GM12864 (cell line): ENCODE measurements around the gene ASXL2.
"Not testable (repeated sequence)": the region's sequence is repeated elsewhere in the genome, so short reads cannot be mapped to it uniquely, and the experiment has no call there.

Experiments used
- DNase-seq: peaks from one replicate; pipeline ENCODE4 v3.0.0-alpha.2; 2011; ENCODE audit warnings: low read depth
- H3K4me3 ChIP-seq: 2 replicates; pipeline ENCODE4 v1.5.1; 2011; ENCODE audit warnings: mild to moderate bottlenecking, low read depth, low read length, control low read depth
- CTCF ChIP-seq: IDR thresholded peaks from 2 replicates; pipeline ENCODE4 v1.5.1; 2011; ENCODE audit warnings: low read depth, mild to moderate bottlenecking, moderate library complexity, low read length, control low read depth, inconsistent platforms; ENCODE audit errors: missing control alignments

ASXL2 gene

GRCh38 chr2:25912851-25913695, 34.8 kb upstream of the ASXL2 start:
- no peak for TF ChIP-seq CTCF
- no peak for DNase-seq
- no peak overlapping the region for H3K4me3 ChIP-seq

- DNase-seq, H3K4me3 ChIP-seq: not testable (repeated sequence)
Observed at GRCh38 chr2:25909574-25909973, 31.3 kb upstream of the ASXL2 start.

- no peak for DNase-seq
- no peak for TF ChIP-seq CTCF
Observed at GRCh38 chr2:25905126-25905525, 26.8 kb upstream of the ASXL2 start.

GRCh38 chr2:25903216-25903776, 25.0 kb upstream of the ASXL2 start:
- H3K4me3 ChIP-seq = no peak overlapping the region
- TF ChIP-seq CTCF = no peak

More at GRCh38 chr2:25905126-25905525, 26.8 kb upstream of the ASXL2 start:
- H3K4me3 ChIP-seq = no peak overlapping the region

GRCh38 chr2:25899404-25899970, 21.2 kb upstream of the ASXL2 start:
- DNase-seq = no peak
- TF ChIP-seq CTCF = no peak
- H3K4me3 ChIP-seq = no peak overlapping the region

More at GRCh38 chr2:25903216-25903776, 25.0 kb upstream of the ASXL2 start:
- no peak for DNase-seq

GRCh38 chr2:25897506-25897905, 19.2 kb upstream of the ASXL2 start:
- DNase-seq = no peak
- H3K4me3 ChIP-seq = no peak overlapping the region
- TF ChIP-seq CTCF = no peak

- not testable (repeated sequence) for H3K4me3 ChIP-seq, DNase-seq
Observed at GRCh38 chr2:25896308-25896707, 18.0 kb upstream of the ASXL2 start.

GRCh38 chr2:25895610-25896009, 17.3 kb upstream of the ASXL2 start:
- no peak for TF ChIP-seq CTCF
- no peak for DNase-seq
- no peak overlapping the region for H3K4me3 ChIP-seq
